GM12878 (cell line): ENCODE results near the gene PDZK1IP1.

Experiments
- BRCA1 ChIP-seq: IDR thresholded peaks from 2 replicates; pipeline ENCODE4 v1.6.1; 2011; ENCODE audit warnings: low read depth, low read length, improper control_type of control experiment
- ESRRA ChIP-seq: IDR thresholded peaks from 2 replicates; pipeline ENCODE4 v1.6.1; 2012; ENCODE audit warnings: mild to moderate bottlenecking, low read length, improper control_type of control experiment
- HDGF ChIP-seq: fragments of 450-650 bp; IDR thresholded peaks from 2 replicates; pipeline ENCODE4 v1.6.1; 2016; ENCODE audit warnings: antibody characterized with exemption
- POLR2AphosphoS5 ChIP-seq: IDR thresholded peaks from 2 replicates; pipeline ENCODE4 v1.6.1; 2011; ENCODE audit warnings: mild to moderate bottlenecking, low read length, inconsistent platforms
- TF ChIP-seq, protein P1 (sequence below), 3 experiments: IDR thresholded peaks in 2 of 3; conservative IDR thresholded peaks in 1 of 3; 2 replicates each; pipeline ENCODE4 v1.5.1; 2011; ENCODE audit warnings: low read depth in 3 of 3, low read length in 3 of 3, mild to moderate bottlenecking in 3 of 3, control low read depth in 2 of 3, moderate library complexity in 2 of 3, inconsistent platforms in 1 of 3, mixed read lengths in 1 of 3; ENCODE audit not compliant: control insufficient read depth in 2 of 3, insufficient read depth in 1 of 3; ENCODE audit errors: extremely low read depth in 1 of 3
- TF ChIP-seq, protein P2 (sequence below): IDR thresholded peaks from 2 replicates; pipeline ENCODE4 v1.6.1; 2011; ENCODE audit warnings: low read depth, mild to moderate bottlenecking, low read length, moderate library complexity, borderline replicate concordance; ENCODE audit errors: extremely low read depth

DNA sequence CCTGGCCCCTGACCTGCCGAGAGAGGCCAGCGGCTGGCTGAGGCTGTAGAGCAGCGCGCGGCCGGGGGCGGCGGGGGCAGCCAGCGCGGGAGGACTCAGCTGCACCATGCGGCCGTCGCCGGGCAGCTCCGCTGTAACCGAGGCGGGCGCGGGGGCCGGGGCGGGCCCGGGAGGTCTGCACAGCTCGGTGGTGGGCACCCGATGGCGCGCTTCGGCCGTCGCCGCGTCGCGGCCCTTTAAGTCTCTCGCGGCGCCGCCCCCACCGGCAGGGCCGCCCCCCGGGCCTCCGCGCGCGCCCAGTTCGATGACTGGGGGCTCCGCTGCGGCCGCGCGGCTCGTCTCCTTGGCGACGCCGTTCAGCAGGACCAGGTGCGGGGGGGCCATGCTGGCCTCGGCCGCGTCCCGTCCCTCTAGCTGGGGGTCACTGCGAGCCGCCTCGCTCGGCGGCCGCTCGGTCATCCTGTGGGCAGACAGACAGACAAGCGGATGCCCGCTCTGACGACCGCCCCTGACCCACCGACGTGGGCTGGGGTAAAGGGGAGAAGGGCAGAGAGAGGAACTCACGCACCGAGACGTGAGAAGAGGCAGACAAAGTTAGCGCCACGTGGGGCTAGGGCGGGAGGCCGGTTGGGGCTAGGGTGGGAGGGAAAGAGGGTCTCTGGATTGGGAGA, 35.7 kb upstream of the PDZK1IP1 start:
- TF ChIP-seq, protein P1, sequence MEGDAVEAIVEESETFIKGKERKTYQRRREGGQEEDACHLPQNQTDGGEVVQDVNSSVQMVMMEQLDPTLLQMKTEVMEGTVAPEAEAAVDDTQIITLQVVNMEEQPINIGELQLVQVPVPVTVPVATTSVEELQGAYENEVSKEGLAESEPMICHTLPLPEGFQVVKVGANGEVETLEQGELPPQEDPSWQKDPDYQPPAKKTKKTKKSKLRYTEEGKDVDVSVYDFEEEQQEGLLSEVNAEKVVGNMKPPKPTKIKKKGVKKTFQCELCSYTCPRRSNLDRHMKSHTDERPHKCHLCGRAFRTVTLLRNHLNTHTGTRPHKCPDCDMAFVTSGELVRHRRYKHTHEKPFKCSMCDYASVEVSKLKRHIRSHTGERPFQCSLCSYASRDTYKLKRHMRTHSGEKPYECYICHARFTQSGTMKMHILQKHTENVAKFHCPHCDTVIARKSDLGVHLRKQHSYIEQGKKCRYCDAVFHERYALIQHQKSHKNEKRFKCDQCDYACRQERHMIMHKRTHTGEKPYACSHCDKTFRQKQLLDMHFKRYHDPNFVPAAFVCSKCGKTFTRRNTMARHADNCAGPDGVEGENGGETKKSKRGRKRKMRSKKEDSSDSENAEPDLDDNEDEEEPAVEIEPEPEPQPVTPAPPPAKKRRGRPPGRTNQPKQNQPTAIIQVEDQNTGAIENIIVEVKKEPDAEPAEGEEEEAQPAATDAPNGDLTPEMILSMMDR (IDR thresholded peaks at IDR 0.05 in 2 of 3, conservative IDR thresholded peaks at IDR 0.05 in 1 of 3; ENCODE audit: control insufficient read depth in 2 of 3, extremely low read depth in 1 of 3, insufficient read depth in 1 of 3, low read depth in 3 of 3, low read length in 3 of 3), result no peak
- TF ChIP-seq POLR2AphosphoS5 (no peak), HDGF (no peak), BRCA1 (no peak), ESRRA (no peak)
- TF ChIP-seq, protein P2, sequence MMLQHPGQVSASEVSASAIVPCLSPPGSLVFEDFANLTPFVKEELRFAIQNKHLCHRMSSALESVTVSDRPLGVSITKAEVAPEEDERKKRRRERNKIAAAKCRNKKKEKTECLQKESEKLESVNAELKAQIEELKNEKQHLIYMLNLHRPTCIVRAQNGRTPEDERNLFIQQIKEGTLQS, result no peak
